Testis (tissue), 2 donors: Measurements from ENCODE around the gene MRM1.

Source experiments
- POLR2A ChIP-seq: fragments of 450-650 bp; IDR thresholded peaks from one replicate; pipeline ENCODE4 v1.6.1; 2017; ENCODE audit warnings: antibody characterized with exemption, mild to moderate bottlenecking, moderate library complexity
- TF ChIP-seq, protein P1 (sequence below), 3 experiments: fragments of 450-650 bp in 2 of 3; fragments of 200-600 bp in 1 of 3; sonication (generic) in 1 of 3; IDR thresholded peaks; one replicate each; pipeline ENCODE4 v1.5.1; 2016 to 2019; ENCODE audit warnings: antibody characterized with exemption in 3 of 3, mild to moderate bottlenecking in 2 of 3, moderate library complexity in 1 of 3

- TF ChIP-seq POLR2A, result no peak
- TF ChIP-seq, protein P1, sequence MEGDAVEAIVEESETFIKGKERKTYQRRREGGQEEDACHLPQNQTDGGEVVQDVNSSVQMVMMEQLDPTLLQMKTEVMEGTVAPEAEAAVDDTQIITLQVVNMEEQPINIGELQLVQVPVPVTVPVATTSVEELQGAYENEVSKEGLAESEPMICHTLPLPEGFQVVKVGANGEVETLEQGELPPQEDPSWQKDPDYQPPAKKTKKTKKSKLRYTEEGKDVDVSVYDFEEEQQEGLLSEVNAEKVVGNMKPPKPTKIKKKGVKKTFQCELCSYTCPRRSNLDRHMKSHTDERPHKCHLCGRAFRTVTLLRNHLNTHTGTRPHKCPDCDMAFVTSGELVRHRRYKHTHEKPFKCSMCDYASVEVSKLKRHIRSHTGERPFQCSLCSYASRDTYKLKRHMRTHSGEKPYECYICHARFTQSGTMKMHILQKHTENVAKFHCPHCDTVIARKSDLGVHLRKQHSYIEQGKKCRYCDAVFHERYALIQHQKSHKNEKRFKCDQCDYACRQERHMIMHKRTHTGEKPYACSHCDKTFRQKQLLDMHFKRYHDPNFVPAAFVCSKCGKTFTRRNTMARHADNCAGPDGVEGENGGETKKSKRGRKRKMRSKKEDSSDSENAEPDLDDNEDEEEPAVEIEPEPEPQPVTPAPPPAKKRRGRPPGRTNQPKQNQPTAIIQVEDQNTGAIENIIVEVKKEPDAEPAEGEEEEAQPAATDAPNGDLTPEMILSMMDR (IDR thresholded peaks at IDR 0.05), result no peak
These were observed 8.6 kb upstream of the MRM1 start for GRCh38 chr17:36592716-36593321.
